Gastroesophageal sphincter (tissue), 3 donors: ENCODE data around the gene SRP14.

Experiments used
- CTCF ChIP-seq, 4 experiments: fragments of 200-600 bp in 2 of 4; fragments of 450-650 bp in 2 of 4; sonication (generic) in 1 of 4; IDR thresholded peaks; one replicate each; pipeline ENCODE4 v1.5.1; 2017 to 2019; ENCODE audit warnings: antibody characterized with exemption in 4 of 4, mild to moderate bottlenecking in 2 of 4, moderate library complexity in 2 of 4
- POLR2A ChIP-seq, 2 donors: fragments of 450-650 bp; IDR thresholded peaks; one replicate each; pipeline ENCODE4 v1.6.1; 2017; ENCODE audit warnings: antibody characterized with exemption in 2 of 2, mild to moderate bottlenecking in 2 of 2, moderate library complexity in 1 of 2

- no peak for TF ChIP-seq CTCF (IDR thresholded peaks at IDR 0.05)
- no peak for TF ChIP-seq POLR2A (IDR thresholded peaks at IDR 0.05)
Observed at GRCh38 chr15:40028853-40029252, 10.1 kb downstream of the SRP14 start.
